ENCODE measurements around the gene SLC7A4. TPM values are rescaled to one million over a fixed set of nuclear protein-coding genes. Genes with fewer than 3 reads are reported as not detected.

The SLC7A4 gene
- total RNA-seq, 4 donors from 2014 or later: 0.23 to 1.2 (median 0.37) TPM

DNA sequence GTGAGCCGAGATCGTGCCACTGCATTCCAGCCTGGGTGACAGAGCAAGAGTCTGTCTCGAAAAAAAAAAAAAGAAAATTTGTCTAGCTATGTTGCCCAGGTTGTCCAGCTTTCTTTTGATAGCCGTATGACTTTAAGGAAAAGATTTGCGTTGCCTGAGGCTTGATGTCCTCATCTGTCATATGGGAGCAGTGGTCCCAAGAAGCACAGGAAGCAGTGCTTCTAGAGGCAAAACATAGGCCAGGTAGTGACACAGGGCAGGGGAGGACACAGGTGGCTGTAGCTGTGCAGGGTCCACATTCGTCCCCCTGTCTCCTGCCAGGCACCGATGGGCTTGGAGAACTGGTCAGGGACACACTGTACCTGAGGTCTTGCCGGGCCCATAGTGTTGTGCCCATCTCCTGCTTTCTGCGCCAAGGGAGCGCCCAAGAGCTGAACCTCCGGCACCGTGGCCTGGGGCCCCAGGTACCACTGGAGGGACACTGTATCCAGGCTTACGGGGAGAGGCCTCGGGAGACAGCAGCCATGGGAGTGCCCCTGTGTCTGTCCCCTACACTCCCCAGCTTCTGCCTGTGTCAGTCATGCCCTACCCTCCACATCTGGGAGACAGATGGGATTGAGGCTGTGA, 14.8 kb upstream of the SLC7A4 start:
- 100% methylated on average over 2 of the region's 14 CpGs; no CpG with 5 or more reads in 1 of the 2 donors for WGBS, 2 donors (ENCODE audit: low coverage in 1 of 2)
- Histone ChIP-seq H3K36me3 (no peaks in the 10 kb centered on the region), H3K9me3 (no peaks in the 10 kb centered on the region), H3K27ac (no peak overlapping the region), H3K27me3 (no peaks in the 10 kb centered on the region), H3K4me3 (no peak overlapping the region), H3K4me1 (peaks cover 0 to 21% (median 11%) of the 10 kb centered on the region in 3 donors)
- no peak for ATAC-seq
- TF ChIP-seq POLR2AphosphoS5 (IDR thresholded peaks at IDR 0.05) (no peak), EP300 (IDR thresholded peaks at IDR 0.05) (no peak), POLR2A (IDR thresholded peaks at IDR 0.05) (no peak)
- TF ChIP-seq, protein P1, sequence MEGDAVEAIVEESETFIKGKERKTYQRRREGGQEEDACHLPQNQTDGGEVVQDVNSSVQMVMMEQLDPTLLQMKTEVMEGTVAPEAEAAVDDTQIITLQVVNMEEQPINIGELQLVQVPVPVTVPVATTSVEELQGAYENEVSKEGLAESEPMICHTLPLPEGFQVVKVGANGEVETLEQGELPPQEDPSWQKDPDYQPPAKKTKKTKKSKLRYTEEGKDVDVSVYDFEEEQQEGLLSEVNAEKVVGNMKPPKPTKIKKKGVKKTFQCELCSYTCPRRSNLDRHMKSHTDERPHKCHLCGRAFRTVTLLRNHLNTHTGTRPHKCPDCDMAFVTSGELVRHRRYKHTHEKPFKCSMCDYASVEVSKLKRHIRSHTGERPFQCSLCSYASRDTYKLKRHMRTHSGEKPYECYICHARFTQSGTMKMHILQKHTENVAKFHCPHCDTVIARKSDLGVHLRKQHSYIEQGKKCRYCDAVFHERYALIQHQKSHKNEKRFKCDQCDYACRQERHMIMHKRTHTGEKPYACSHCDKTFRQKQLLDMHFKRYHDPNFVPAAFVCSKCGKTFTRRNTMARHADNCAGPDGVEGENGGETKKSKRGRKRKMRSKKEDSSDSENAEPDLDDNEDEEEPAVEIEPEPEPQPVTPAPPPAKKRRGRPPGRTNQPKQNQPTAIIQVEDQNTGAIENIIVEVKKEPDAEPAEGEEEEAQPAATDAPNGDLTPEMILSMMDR (IDR thresholded peaks at IDR 0.05): no peak

DNA sequence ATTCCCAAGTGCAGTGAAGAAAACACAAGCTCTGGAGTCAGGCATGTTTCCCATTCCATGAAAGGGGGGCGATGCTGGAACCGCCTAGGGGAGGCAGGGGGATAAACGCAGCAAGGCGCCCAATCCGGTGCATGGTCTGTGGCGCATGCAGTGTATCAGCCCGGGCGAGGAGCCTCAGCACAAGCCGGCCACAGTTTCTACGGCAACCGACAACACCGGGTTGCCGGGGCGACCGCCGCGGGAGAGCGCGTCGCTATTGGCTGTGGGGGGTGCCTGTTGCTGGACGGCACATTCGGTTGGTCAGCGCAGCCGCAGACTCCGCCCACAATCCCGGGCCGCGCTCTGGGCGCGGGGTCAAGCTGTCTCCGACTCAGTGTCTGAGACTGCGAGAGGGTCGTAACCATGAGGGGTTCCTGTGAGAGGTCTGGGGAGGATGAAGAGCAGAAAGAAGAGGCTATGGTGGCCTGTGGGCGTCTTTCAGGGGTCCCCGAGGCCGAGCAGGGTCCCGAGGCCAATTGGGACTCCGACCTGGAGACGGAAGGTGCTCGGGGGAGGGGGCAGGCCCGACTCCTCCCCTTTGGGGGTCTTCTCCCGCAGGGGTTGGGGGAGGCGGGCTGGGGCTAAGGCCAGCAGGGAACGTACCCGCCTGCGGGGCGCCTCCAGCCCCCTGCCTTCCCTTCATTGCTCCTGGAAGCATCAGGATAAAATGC, 13.4 kb upstream of the SLC7A4 start, which contains the start of gene LRRC74B:
Gene LRRC74B, plus strand, starts transcription at position 362 of the 710 bp plus-strand sequence. Its CDS starts 41 bp downstream, at position 403.
- H3K27me3 ChIP-seq: no peaks in the 10 kb centered on the region
- ATAC-seq: peak; percentile 97
- WGBS, 2 donors (ENCODE audit: low coverage in 1 of 2): 0% methylated on average over 3 of the region's 47 CpGs; no CpG with 5 or more reads in 1 of the 2 donors
- TF ChIP-seq EP300 (IDR thresholded peaks at IDR 0.05): no peak
- no peak for TF ChIP-seq POLR2A (IDR thresholded peaks at IDR 0.05)
- no peaks in the 10 kb centered on the region for H3K36me3 ChIP-seq
- H3K9me3 ChIP-seq: no peaks in the 10 kb centered on the region
- peak within 1 kb of the TSS in 1 of 4 donors; percentile 34 for H3K27ac ChIP-seq
- H3K4me1 ChIP-seq: peaks cover 0 to 21% (median 11%) of the 10 kb centered on the region in 3 donors
- H3K4me3 ChIP-seq: peak within 1 kb of the TSS; percentile 25 to 54

DNA sequence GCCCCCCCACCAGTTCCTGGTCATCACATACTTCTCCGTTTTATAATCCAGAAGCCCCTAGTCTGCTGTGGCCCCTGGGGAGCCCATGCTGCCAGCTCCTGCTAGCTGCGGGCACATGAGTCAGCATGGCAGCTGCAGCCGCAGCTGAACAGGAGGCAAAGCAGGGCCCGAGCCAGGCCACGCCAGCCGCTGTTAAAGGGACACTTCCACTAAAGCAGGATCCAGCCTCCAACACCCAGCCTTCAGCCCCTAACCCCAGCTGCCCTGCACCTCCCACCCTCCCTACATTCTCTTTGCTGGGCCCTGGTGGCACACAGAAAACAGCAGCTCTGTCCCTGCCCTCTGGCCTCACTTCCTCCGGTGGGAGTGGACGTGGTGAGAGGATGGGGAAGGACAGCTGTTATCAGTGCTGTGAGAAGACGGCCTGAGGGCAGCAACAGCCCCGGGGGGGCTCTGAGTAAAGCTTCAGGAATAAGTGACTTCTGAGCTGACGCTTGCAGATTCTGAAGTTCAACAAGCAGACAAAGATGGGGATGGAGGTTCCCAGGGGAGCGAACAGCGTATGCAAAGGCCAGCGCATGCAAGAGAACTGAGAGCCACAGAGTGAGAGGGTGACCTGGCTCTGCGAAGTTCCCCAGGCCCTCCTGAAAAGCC, 12.7 kb upstream of the SLC7A4 start:
- no peaks in the 10 kb centered on the region for H3K27me3 ChIP-seq
- peak overlapping the region; percentile 25 to 54 for H3K4me3 ChIP-seq
- no peaks in the 10 kb centered on the region for H3K9me3 ChIP-seq
- 5 to 40% methylated on average over 1 to 7 of the region's 15 CpGs for WGBS, 2 donors (ENCODE audit: low coverage in 1 of 2)
- H3K27ac ChIP-seq: peak overlapping the region in 1 of 4 donors; percentile 34
- no peaks in the 10 kb centered on the region for H3K36me3 ChIP-seq
- ATAC-seq: no peak
- TF ChIP-seq POLR2AphosphoS5 (IDR thresholded peaks at IDR 0.05) (no peak), EP300 (IDR thresholded peaks at IDR 0.05) (no peak), POLR2A (IDR thresholded peaks at IDR 0.05) (no peak)
- TF ChIP-seq, protein P1 (IDR thresholded peaks at IDR 0.05): no peak
- H3K4me1 ChIP-seq: peaks cover 0 to 21% (median 11%) of the 10 kb centered on the region in 3 donors

DNA sequence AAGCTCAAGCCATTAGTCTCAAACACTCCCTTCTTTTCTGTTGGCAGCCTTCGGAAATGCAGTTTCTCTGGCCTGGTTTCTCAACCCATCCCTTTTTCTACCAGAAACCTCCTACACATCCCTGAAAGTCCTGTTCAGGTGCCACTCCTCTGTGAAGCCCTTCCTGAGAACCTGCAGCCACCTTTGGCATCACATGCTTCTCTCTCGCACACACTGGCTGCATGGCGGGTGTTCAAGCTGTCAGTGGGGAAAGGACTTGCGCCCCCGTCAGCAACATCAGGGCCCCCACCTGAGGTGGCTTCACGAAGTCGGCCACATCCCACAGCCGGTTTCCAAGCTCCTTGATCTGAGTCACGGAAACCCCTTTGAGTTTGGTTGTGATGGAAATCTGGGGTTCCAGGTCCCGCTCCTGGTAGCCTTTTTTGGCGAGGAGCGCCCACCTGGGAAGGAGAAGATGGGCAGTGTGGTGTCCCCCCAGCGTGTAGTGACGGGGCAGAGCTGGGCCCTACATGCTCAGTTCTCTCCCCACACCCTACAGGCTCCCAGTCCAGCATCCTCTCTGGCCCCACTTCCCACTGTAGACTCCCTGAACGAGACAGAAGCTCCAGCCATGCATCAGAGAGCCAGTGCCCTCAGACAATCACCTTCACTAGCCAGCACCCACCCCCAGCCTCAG, 11.6 kb upstream of the SLC7A4 start:
- Histone ChIP-seq H3K9me3 (no peaks in the 10 kb centered on the region), H3K27me3 (no peaks in the 10 kb centered on the region), H3K27ac (no peak overlapping the region), H3K4me3 (no peak overlapping the region), H3K4me1 (peaks cover 0 to 21% (median 11%) of the 10 kb centered on the region in 3 donors), H3K36me3 (no peaks in the 10 kb centered on the region)
- TF ChIP-seq, protein P1 (IDR thresholded peaks at IDR 0.05): no peak
- TF ChIP-seq POLR2AphosphoS5 (IDR thresholded peaks at IDR 0.05): no peak
- TF ChIP-seq POLR2A (IDR thresholded peaks at IDR 0.05): no peak
- no peak for TF ChIP-seq EP300 (IDR thresholded peaks at IDR 0.05)
- no peak for ATAC-seq
- WGBS, 2 donors (ENCODE audit: low coverage in 1 of 2): 93 to 100% methylated on average over 1 to 3 of the region's 15 CpGs

Measured in gastroesophageal sphincter (tissue), 4 donors.